DMS153 treated with DMSO at 0.1 percent for 48 hours (cell line): ENCODE results near the gene PIMREG.

Experiments used
- DNase-seq: peaks from one replicate; lab custom pipeline; 2025; ENCODE audit not compliant: unreplicated experiment; lab: John Stamatoyannopoulos, UW

PIMREG gene

GRCh38 chr17:6437466-6437865 is 6.8 kb upstream of the PIMREG start:
- no peak for DNase-seq

- no peak for DNase-seq
Measured at GRCh38 chr17:6437956-6438355, 6.3 kb upstream of the PIMREG start.

DNA sequence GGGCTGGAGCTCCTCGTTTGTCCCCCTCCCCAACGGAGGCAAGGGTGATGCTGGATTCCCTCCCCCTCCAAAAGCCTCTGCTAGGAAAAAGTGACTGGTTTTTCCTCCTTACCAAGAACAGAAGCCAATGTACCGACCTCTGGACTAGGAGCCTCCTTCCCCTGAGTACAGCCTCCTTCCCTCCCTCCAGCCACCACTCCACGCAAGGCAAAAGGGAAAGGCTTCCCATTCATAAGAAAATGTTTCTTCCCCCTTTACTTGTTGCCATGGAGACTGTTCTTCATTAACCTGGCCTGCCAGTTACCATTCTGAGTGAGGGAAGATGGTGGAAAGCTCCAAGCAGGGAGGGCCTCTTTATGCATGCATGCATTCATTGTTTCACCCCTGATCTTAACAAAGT is 4.3 kb upstream of the PIMREG start:
- DNase-seq, result no peak

- DNase-seq, result no peak
Measured at GRCh38 chr17:6442775-6443174, 1.5 kb upstream of the PIMREG start.

- DNase-seq, result no peak
Measured at GRCh38 chr17:6444571-6445335, 498 bp downstream of the PIMREG start.

DNA sequence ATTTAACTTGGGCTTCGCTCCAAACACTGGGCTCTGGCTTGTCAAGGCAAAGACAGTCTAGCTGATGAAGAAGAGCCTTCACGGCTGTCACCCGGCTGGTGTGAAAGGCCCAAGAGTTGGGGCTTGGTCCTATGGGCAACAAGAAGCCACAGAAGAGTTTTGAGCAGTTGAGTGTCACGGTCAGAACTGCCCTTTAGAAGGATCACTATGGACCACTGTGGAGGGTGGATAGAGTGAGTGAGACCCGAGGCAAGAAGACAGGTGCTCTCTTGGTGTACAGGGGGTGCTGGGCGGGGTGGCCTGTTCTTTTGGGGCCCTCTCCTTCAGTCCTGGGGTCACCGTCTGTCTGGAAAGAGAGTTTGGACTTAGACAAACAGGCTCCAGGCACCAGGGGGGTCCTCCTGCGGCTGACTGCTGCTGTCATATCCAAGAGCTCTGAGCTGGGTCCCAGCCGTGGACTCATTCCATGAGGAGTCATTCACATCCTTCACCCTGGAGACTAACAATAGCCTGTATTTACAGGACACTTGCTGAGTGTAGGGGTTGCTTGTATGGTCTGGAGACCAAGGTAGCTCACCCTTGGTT is 2.4 kb downstream of the PIMREG start:
- no peak for DNase-seq

DNA sequence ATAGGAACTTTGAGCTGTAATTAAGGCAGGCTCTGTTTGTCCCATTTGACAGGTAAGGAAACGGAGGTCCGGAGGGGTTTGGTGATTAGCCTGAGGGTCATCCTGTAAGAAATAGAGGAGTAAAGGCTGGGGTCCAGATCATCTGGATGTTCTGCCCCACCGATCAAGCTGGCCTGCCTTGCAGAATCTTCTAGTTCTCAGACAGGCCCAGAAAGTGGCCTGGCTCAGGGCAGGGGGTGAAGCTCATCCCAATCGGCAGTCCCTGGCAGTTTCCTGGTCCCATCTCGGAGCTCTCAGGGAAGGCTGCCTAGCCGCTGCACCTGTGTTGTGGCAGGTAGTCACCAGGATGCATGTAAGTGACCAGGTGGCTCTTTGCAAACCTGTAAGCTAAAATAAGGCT is 4.2 kb downstream of the PIMREG start:
- no peak for DNase-seq

- no peak for DNase-seq
Measured at GRCh38 chr17:6449307-6449706, 5.1 kb downstream of the PIMREG start.

DNA sequence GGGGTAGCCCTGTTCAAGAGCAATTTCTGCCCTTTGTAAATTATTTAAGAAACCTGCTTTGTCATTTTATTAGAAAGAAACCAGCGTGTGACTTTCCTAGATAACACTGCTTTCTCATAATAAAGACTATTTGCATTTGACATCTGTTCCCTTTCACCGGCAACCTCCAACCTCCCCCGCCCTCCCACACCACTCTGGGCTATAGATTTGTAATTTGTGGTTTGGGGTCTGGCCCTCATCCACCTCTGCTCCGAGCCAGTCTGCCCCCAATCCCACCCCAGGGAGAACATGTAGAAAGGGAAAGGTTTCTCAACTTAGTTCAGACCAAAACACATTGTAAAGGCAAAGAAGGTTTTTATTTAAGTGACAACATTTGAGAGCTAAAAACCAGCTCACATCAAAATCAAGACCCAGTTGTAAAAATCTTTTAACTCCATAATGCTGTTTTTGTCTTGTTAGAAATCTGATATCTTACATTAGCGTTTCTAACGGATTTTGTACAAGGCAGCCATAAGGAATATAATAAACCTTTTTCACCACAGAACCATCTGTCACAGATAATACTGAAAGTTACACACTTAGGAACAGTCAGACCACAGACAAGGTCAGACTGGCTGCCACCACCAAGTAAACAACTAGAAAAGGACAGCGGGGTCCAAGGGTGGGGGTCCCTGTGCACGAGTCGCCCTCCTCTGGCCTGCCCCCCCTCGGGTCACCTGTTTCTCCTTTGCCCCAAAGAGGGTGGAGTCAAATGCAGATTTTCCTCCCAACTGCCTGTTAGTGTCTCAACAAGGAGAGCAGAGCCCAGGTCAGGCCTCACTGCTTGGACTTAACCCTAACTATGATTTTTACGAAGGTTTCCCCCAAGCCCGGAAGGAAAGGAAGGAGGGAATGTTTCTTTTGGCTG is 6.9 kb downstream of the PIMREG start:
- DNase-seq, result no peak

- DNase-seq, result no peak
Measured at GRCh38 chr17:6452471-6453266, 8.4 kb downstream of the PIMREG start.

DNA sequence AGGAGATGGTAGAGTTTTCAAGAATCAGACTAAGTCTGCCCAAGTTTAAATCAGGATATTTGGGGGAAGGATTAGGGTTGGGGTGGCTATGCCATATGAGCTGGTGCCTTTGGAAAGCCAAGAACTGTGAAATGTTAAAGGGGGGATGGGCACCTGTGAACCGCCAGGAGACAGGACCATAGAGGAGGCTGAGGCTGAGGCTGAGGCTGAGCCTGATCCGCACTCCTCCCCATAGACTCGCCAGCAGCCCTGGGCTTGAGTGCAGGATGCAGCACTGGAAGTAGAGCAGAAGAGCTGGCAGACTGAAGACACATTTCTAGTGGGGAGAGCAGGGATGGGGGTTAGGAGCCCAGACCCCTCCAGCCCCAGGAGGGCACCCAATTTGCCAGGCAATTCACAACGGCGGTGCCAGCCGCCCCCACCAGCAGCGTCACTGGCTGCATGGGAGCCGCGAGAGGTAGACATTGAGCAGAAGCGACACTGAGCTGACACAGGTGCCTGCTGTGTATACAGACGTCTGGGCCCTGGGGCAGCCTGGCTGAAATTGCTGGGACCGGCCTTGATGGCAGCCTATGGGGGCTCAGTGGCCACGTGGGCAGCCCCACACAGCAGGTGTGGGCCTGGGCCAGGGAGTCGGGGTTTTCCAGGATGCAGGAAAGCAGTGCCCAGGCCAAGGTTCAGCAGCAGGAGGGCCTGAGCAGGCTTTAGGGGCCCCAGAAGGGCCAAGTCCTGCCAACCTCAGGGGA is 9.2 kb downstream of the PIMREG start:
- DNase-seq, result no peak

DNA sequence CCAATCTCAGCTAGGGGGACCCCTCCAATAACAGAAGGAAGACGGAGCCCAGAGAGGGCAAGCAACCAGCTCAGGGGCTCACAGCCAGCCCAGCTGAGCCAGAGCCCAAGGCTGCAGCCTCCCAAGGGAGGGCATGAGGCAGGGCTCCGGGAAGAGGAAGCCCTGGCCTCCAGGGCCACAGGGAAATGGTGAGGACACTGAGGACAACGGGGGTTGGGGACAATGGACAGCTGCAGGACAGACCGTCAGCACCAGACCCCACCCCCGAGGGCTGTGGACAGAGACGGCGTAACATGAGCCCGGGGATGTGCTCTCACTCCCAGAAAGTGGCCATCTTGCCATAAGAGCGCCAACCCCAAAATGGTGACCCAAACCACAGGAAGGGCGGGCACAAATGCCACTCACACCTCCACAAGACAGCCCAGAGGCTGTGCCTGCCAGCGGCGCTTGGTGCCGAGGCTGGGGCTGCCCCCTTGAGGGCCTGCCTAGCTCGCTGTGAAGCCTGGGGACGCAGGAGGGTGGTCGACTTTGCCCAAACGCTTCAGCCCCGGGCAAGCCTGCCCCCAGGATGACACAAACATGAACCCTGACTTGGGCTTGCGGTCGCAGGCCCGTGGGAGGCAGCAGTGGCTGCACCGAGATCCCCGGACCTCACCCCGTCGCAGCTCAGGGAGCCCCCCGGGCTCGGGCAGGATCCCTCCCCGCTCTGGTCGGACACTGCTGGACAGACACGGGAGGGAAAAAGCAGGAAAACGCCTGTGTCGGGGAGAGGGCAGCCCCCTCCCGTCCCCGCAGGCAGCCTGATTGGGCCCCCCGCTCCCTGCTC is 10.5 kb downstream of the PIMREG start:
- no peak for DNase-seq

DNA sequence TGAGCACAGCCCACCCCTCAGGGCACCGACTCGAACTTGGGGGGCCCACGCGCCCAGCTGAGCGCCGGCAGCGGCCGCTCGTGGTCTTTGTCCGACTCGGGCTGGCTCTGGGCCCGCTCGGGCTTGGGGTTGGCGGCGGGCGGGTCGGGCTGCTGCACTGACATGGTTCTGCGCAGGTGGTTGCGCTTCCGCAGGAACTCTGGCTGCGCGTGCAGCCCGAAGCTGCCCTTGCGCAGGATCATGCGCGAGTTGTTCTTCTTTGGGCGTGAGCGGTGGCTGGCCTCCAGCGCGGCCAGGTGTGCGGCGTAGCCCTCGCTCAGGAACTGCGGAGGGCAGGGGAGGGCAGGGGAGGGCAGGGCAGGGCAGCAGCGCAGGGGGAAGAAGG is 11.1 kb downstream of the PIMREG start:
- DNase-seq, result peak; percentile 23

DNA sequence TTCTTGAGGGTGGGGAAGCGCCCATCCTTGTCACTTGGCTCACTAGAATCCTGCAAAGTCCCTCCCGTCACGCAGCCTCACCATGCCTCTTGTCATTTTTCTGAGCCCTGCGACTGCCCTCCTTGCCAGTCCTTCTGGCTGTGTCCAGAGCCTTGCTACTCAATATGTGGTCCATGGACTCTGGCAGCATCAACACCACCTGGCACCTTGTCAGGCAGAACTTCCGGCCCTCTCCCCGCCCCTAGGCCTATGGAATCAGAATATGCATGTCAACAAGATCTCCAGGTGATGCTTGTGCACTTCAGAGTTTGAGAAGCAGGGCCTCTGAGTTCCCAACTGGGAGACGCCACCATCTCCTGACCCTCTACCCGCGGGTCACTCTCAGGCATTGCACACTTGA is 12.1 kb downstream of the PIMREG start:
- DNase-seq, result no peak

- no peak for DNase-seq
Measured at GRCh38 chr17:6456914-6457687, 12.8 kb downstream of the PIMREG start.

GRCh38 chr17:6457688-6458459 is 13.6 kb downstream of the PIMREG start:
- DNase-seq, result no peak

GRCh38 chr17:6458460-6458950 is 14.2 kb downstream of the PIMREG start:
- no peak for DNase-seq
